ENCODE results near the gene AP2B1.

DNA sequence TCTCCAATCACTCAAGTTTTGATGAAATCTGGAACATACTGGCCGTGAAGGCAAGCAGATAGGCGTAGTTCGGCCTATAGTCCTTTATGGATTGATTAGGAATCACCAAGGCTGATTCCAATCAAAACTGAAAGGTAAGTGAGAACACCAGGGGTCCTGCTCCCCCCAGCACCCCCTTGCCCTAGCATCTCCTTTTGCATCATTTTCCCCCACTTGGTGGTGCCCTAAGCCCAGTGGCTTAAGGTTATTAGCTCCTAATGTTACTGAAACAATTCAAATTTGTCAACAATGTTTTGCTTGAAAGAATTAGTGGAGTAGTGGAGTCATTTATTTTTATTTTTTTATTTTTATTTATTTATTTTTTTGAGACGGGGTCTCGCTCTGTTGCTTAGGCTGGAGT lies 31.4 kb upstream of the AP2B1 start:
- TF ChIP-seq, protein P1, sequence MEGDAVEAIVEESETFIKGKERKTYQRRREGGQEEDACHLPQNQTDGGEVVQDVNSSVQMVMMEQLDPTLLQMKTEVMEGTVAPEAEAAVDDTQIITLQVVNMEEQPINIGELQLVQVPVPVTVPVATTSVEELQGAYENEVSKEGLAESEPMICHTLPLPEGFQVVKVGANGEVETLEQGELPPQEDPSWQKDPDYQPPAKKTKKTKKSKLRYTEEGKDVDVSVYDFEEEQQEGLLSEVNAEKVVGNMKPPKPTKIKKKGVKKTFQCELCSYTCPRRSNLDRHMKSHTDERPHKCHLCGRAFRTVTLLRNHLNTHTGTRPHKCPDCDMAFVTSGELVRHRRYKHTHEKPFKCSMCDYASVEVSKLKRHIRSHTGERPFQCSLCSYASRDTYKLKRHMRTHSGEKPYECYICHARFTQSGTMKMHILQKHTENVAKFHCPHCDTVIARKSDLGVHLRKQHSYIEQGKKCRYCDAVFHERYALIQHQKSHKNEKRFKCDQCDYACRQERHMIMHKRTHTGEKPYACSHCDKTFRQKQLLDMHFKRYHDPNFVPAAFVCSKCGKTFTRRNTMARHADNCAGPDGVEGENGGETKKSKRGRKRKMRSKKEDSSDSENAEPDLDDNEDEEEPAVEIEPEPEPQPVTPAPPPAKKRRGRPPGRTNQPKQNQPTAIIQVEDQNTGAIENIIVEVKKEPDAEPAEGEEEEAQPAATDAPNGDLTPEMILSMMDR (IDR thresholded peaks at IDR 0.05 in 8 of 11, conservative IDR thresholded peaks at IDR 0.05 in 3 of 11): no peak
- TF ChIP-seq POLR2A (IDR thresholded peaks at IDR 0.05) (no peak), POLR2AphosphoS5 (IDR thresholded peaks at IDR 0.05) (no peak)

Measured in spleen (tissue), 7 donors.